ENCODE measurements around the gene CD82.

DNA sequence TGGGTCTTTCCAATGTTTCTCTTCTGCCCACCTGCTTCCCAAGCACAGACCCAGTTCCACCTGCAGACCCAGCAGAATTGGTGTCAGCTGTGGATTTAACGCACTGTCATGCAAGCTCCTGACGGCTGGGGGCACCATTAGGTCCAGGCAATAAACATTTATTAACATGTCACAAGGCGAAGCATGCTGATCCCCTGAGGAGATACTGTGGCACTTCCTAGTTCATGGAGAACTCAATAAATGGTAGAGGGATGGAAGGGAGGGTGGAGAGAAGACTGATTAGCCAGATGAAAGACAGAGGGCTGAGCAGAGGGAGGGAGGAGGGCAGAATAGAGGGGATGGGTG, 93.0 kb downstream of the CD82 start:
- TF ChIP-seq CTCF (IDR thresholded peaks at IDR 0.05) (no peak), POLR2A (IDR thresholded peaks at IDR 0.05) (no peak)
